M059J (cell line): ENCODE results near the gene FAM124B. TPM values are rescaled to one million over a fixed set of nuclear protein-coding genes. Genes with fewer than 3 reads are reported as not detected.

Experiments used
- DNase-seq: peaks from one replicate; pipeline ENCODE4 v3.0.0-alpha.2; 2012; ENCODE audit warnings: low read depth
- total RNA-seq: library from RNA; depleted of rRNA; stranded (reverse); fragments of >200 nt; shearing (Covaris generic); gene quantifications from 2 replicates; pipeline ENCODE4 v1.2.3, GENCODE V29; 2014

The FAM124B gene
- total RNA-seq, 1 experiment from 2014 or later, result 0.12 TPM

DNA sequence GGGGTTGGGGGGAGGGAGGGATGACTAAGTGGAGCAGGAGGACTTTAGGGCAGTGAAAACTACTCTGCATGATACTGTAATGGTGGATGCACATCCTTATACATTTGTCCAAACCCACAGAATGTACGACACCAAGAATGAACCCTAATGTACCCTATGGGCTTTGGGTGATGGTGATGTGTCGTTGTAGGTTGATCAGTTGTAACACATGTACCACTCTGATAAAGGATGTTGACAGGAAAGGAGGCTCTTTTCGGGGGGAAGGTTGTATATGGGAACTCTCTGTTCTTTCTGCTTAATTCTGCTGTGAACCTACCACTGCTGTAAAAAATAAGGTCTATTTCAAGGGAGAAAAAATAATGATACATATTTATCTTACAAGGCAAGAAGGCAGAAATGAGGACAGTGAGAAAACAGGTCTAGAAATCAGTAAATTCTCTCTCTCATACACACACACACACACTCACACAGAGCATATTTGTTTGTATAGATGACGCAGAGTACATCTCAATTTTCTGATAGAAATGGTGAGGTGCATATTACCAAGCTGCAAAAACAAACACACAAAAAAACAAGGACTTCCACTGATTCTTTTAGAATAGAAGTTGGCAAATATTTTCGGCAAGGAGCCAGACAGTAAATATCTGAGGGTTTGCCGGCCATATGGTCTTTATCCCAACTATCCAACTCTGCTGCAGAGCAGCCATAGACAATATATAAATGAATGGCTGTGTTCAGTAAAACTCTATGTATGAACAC lies 20.2 kb downstream of the FAM124B start:
- DNase-seq, result no peak

DNA sequence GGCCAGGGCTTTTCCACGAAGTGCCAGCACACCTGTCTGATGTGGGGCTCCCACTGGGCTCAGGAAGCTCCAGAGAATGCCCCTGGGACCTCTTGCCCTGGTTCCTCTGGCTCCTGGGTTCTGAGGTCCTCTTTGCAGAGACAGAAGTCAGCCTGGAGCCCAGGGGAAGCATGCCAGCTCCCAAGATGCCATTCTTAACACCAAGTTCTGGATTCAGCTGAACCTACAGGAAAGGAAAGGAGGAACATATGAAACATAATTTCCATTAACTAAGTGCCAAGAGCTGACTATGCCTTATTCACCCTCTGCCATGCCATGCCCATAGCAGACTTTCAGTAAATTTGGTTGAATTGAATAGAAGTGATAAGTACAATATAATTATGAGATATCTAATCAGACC lies 21.9 kb downstream of the FAM124B start:
- no peak for DNase-seq

DNA sequence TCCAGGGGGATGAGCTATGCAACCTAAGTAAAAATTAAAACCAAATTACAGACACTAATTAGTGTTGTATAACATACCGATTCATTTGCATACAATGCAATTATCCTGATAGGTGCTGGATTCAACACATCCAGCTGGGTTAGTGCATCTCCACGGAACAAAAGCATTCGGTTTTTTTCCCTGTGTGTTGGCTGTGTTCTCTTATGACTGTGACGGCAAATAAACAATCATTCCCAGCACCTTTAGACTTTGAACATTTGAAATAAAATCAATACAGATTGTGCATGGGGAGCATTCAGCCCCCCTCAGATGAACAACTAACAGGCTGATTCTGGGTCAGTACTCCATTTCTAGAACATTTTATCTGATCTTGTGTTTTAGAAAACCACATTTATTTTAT lies 22.7 kb downstream of the FAM124B start:
- DNase-seq, result no peak

DNA sequence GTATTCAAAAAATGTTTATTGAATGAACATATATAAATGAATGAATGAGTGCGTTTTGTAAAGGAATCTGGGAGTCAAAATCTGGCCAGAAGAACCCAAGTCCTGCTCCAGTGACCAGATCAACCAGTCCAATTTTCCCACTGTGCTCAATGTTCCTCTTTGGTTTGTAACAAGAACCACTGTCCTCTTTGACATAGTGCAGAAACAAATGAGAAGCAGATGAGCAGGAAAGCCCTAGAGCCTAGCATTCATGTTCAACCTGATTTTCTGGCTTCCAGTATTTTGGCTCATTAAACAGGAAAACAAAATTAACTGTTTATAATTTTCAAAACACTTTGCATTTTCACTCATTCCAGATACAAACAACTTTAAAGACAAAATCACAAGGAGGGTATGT lies 23.2 kb downstream of the FAM124B start:
- DNase-seq, result no peak

DNA sequence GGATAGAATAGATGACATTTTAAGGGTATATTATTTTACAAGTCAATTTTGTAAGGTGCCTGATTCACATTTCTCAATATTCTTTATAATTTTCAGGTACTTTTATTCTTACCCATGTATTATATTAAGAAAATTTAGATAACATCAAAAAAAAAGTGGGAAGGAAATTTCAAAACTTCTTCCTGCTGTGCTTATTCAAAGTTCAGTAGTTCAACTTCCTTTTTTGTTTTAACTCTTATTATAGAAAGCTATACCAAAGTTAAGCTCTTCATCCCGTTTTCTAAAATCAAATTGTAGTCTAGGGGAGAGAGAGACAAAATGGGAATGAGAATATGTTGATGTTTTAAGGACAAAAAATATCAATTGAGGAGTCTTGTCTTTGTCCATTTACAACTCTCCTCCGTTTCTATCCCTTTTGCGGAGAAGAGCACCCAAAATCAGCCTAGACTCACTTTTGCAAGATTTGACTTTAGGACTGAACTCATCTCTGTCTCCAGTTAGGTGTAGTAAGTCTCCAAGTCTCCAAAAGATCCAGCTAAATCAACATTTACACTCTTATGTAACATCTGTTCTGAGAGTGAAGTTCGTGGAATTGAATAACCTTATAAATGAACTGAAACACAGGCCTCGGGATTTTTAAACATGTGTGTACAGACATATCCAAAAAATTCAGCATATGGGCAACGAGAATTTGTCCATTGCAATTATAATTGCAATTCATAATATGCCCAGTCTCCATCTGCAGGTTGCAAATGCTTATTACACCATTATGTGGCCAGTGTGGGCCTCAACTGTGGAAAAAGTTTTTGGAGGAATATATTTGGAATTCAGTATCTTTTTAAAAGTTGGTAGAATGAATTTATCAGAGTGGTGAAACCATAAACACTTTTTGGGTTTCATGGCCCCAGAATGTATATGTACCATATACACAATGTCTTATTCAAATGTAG lies 23.9 kb downstream of the FAM124B start:
- DNase-seq, result no peak

DNA sequence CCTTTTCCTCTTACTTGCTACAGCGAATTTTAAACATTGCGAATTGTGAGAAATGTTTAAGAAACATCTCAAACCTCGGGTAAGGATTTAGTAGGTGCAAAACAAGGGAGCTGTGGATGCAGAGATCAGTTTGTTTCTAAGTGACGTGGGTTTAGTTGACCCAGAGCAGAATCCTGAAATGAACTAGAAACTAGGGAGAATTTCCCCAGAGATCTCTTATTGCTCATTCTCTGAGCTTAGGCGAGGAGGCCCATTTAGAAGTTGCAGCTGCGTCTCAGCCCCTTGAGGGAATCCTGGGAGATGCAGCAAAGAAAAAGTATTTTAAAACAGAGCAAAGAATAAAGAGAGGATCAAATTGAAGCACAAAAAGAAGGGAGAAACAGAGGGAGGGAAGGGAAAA lies 29.3 kb downstream of the FAM124B start:
- no peak for DNase-seq

DNA sequence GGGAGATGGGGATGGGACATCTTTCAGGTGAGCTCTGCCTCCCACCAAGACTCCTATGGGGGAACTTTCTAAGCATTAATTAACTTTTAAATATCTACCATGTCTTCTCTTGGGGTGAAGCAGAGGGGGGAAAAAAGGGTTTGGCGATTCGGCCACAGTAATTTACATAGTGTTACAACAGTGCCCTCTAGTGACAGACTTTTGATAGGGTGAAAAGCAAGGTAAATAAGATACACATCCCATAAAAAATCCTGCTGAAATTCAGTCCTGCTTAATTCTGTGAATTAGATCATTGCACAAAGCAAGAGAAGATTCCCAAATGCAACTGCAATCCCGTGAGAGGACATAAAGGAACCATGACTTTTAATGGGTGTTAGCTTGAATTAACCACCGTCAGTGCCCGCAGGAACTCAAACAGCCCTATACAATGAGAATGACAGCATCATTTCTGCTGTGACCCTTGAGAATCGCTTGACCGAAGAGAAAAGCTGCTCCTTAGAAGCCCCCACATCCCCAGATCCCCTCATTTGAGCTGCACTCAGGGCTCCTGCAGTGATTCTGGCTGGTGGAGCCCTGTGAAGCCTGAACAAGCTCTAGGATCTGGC lies 32.8 kb downstream of the FAM124B start:
- DNase-seq, result peak; percentile 44

DNA sequence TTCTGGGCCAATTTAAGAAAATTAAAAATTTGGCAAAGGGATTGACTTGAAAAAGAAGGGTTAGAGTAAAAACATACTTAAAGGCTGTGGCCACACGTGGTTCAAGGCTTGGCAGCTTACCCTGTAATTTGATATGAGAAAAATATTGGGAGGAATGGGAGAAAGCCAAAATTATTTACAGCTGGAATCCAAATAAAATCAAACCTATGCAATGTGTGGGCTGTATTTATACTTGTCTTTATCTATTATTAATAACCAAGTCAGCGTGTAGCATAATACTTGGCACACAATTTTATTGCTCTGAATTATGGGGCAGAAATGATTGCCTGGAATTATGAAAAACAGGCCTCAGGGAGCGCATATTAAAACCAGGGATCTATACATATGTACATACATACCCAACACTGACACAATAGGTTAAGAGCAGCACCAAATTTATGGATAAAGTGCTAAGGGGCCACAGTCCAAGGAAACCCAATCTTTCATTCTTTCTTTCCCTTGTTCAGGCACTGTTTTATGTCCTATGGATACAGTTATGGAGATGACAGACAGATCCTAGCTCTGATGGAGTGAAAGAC lies 35.6 kb downstream of the FAM124B start:
- peak; percentile 6 for DNase-seq

DNA sequence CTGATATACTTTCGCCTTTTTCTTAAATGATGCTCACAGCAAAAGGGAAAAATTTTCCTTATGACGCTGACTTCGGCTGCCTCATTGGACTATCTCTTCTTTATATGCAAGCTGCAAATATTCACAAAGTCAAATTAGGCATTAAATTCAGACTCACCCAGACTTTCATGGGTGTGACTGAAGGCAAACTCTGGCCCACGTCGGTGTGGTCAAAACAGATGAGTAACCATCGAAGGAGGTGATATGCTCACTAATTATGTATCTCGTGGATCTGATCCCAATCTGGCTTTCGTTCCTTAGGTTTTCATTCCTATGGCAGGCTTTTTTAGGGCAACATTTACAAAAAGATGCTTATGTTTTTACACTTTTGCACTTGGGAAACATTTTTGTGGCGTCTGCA lies 36.6 kb downstream of the FAM124B start:
- DNase-seq, result no peak

DNA sequence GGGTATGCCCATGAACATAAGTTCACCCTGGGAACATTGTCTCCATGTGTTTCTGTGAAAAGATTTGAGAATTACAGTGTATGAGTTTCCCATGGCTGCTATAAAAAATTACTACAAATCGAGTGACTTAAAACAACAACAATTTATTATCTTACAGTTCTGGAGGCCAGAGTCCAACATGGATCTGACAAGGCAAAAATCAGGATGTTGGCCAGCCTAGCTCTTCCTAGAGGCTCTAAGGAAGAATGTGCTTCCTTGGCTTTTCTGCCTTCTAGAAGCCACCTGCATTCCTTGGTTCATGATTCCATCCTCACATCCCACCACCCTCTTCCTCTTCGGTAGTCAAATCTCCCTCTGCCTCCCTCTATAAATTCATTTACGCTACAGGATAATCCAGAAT lies 38.6 kb downstream of the FAM124B start:
- DNase-seq, result no peak

DNA sequence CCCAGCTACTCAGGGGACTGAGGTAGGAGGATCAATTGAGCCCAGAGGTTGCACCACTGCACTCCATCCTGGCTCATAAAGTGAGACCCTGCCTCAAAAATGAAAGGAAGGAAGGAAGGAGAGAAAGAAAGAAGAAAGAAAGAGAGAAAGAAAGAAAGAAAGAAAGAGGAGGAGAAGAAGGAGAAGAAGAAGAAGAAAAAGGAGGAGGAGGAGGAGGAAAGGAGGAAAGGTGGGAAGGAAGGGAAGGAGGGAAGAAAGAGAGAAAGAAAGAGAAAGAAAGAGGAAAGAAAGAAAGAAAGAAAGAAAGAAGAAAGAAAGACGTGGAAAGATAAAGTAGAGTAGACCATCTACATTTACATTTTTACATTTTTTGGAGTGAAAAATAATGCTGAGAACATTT lies 39.8 kb downstream of the FAM124B start:
- DNase-seq, result no peak

DNA sequence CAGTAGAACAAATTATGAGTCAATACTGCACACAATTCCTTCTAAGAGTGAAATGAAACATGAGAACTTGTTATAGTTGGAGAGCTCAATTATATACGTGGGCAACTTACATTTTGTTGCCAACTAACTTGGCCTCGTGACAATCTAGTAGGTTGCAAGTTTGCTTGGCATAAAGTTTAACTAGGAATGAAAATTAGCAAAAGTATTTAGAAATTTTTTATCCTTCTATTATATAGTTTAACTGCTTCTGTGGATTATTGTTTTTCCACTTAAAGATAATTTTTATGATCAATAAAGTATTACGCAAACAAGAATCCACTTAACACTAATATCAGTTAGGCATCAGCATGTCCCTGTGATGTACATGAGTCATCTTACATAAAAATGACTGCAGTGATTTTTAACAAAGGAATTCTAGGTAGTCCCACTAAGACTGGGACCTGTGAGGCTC lies 41.1 kb downstream of the FAM124B start:
- peak; percentile 7 for DNase-seq

DNA sequence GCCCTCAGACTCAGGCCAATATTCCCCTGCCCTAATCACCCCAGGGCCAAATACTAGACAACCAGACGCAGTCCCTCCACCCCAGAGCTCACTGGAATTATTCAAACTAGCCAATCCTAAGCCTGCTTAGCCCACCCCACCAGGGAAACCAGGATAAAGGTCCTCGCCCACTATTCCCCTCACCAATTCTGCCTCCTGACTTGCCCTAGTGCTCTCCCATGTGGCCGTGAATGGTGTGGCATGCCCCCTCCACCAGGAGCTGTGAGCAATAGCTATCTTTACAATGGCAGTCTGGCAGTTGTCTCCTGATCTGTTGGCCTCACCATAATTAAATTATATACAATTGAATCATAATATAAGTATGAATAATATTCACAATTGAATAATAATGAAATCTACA lies 42.3 kb downstream of the FAM124B start:
- DNase-seq, result no peak

DNA sequence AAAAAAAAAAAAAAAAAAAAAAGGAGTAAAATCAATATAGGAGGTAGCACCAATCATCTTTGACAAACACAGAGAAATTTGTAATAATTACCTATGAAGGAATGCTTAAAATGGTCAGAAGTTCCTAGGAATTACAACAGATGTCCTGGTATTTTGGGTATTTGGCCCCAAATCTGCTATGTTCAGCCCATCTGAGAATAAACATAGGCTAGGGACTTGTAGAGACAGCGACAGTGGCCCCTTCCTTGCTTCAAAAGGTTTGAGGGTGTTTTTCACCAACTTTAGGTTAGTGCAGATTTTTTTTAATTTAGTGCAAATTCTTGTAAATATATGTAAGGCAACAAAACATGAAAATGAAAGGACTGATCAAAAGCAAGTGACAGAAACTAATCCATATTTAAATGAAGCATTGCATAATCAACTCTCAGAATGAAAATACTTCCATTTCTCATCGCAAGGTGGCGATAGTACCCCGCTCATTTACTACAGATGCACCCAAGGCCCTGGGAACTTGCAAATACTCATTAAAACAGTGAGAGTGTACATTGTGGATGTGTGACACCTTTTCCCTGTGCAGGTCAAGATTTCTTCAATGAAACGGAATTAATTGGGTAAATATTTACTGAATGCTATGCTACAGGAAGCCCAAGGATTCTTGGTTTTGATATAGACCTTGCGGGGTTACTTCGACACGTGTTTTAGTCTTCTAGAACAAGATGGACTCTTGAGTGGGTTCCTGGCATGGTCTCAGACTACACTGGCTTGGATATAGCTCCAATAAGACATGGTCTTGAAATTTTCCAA lies 44.6 kb downstream of the FAM124B start:
- DNase-seq, result peak; percentile 47

DNA sequence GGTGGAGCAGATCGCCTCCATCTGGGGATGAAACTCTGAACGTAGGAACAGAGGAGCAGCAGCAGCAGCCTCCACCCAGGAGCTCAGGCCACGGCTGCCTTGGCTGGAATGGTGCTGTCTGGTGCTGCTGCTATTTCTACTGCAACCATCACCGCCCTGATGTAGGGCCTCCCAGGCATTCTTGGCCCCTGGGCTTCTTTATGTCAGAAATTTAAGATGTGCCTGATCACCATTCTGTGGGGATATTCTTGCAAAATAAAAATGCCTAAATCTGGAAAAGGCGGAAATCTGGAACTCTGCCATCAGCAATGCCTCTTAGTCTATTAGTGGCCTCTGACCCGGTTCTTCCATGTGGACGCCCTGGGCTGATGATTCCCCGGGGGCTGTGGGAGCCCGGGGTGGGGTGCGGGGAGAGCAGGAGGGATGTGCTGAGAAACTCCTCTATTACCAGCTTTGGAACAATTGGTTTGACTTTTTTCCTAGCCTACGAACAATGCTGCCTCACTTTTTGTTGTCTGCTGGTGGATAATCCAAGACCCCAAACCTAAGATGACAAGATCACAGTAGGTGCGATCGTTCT lies 47.2 kb downstream of the FAM124B start:
- DNase-seq, result no peak

DNA sequence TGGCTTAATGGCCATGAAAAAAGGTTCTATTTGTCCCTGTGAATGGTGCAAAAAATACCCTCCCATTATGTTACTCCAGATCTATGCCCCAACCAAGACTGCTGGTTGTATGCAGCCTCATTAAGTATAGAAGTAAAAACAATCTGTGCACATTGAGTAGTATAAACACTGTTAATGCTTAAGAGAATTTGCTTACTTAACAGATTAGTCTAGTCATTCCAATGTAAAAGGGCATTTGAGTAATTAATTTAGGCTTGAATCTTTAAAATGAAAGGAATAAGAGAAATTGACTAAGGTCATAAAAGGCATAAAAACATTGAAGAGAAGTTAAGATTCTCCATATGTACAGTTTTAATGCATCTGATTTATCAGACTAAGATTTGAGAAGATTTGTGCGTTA lies 51.2 kb downstream of the FAM124B start:
- DNase-seq, result no peak

DNA sequence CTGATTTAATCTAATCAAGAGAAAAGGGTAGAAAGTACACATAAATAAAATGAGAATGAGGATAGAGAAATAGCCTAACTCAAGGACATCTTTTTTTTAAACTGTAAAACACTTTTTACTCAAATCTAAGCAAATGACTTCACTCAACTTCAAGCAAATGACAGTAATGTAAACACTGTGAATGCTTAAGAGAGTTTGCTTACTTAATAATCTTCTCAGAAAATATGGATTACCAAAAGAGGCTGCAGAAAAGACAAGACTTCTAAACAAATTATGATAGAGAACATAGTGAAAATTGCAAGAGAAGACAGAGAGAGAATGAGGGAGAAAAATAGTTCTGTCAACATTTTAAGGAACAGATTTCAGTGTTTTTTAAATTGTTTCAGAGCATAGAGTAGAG lies 52.5 kb downstream of the FAM124B start:
- DNase-seq, result no peak

DNA sequence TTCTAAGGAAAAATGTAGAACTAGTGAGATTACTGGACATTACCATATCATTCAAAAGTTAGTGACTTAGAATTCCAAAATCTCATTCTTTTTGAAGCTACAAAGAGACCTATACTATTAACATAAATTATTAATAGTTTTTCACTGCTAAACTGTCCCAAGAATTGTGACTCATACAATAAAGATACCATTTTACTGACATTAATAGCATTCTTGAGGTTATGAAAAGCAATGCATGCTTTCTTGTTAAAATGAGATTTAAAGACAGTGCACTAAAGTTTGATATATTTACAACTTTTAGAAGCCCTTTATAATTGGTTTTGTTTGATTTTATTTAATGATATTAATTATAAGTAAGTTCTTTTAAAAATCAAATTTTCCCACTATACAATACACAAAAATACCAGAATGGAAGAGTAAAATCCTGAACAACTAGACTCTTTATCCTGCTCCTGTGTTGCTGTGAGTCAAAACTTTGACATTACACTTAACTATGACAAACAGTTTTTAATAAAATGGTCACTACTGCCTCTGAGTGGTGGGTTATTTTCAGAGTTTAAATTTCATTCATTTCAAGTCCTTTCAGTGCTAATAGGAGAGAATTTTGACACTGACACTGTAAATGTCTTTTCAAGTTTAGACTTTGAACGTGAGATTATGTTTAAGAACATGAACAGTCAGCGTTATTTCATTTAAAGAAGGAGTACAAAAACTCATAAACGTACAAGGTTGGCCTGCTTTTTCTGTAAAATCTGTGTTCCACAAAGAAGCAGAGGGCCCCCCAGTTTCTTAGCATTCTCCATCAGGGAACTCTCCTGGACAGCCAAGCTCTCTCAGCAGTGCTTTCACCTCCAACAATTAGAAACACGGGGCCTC lies 54.5 kb downstream of the FAM124B start:
- peak; percentile 11 for DNase-seq

DNA sequence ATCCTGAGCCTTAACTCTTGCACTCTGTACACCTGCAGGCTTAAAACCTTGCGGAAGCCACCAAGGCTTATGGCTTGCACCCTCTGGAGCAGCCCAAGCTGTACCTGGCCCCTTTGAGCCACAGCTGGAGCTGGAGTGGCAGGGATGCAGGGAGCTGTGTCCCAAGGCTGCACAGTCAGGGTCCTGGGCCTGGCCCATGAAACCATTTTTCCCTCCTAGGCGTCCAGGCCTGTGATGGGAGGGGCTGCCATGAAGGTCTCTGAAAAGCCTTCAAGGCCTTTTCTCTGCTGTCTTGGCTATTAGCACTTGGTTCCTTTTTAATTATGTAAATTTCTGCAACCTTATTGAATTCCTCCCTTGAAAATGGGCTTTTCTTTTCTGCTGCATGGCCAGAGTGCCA lies 56.4 kb downstream of the FAM124B start:
- DNase-seq, result no peak

DNA sequence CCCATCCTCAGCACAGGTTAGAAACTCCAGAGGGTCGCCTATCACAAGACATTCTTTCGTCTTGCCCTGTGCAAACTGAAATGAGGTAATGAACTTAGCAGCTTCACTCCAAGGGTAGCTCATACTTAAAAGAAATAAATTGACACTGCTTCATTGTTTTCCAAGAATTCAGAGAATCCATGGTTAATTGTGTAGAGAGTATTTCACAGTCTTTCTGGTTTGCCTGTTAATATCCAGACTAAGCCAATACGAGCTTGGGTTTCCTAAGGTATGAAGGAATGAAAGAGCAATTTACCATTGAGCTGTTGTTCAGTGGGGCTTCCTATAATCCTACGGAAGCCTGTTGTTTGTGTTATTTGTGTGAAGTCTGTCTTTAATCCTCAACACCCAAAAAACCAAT lies 58.7 kb downstream of the FAM124B start:
- no peak for DNase-seq
